Gastroesophageal sphincter (tissue), 4 donors: Measurements from ENCODE around the gene FREY1. TPM values are rescaled to one million over a fixed set of nuclear protein-coding genes. Genes with fewer than 3 reads are reported as not detected.

Experiments
- ATAC-seq: fragments of 150-250 bp; one replicate; pipeline ENCODE4 v1.9.1; 2016; ENCODE audit warnings: mild to moderate bottlenecking, moderate library complexity
- H3K27ac ChIP-seq, 4 donors: fragments of 200-600 bp; sonication (generic) in 3 of 4; 1 replicate in 3 of 4; 2 replicates in 1 of 4; pipeline ENCODE4 v1.5.1; 2016 to 2019
- H3K27me3 ChIP-seq: fragments of 200-600 bp; sonication (generic); one replicate; pipeline ENCODE4 v1.5.1; 2019
- H3K36me3 ChIP-seq, 2 donors: fragments of 200-600 bp; sonication (generic); one replicate each; pipeline ENCODE4 v1.5.1; 2019; ENCODE audit warnings: control low read depth in 1 of 2
- H3K4me1 ChIP-seq, 3 donors: fragments of 200-600 bp; sonication (generic); 1 replicate in 2 of 3; 2 replicates in 1 of 3; pipeline ENCODE4 v1.5.1; 2016 to 2019; ENCODE audit warnings: control low read depth in 2 of 3
- H3K4me3 ChIP-seq, 2 donors: fragments of 200-600 bp; sonication (generic); one replicate each; pipeline ENCODE4 v1.5.1; 2019; ENCODE audit warnings: mild to moderate bottlenecking in 1 of 2, moderate library complexity in 1 of 2
- H3K9me3 ChIP-seq, 3 donors: fragments of 200-600 bp; sonication (generic); one replicate each; pipeline ENCODE4 v1.5.1; 2017 to 2019; ENCODE audit warnings: control low read depth in 2 of 3
- CTCF ChIP-seq, 4 experiments: fragments of 200-600 bp in 2 of 4; fragments of 450-650 bp in 2 of 4; sonication (generic) in 1 of 4; IDR thresholded peaks; one replicate each; pipeline ENCODE4 v1.5.1; 2017 to 2019; ENCODE audit warnings: antibody characterized with exemption in 4 of 4, mild to moderate bottlenecking in 2 of 4, moderate library complexity in 2 of 4
- EP300 ChIP-seq: sonication (generic); formaldehyde crosslinking; IDR thresholded peaks from one replicate; pipeline ENCODE4 v1.6.1; 2017; ENCODE audit warnings: antibody characterized with exemption, mild to moderate bottlenecking
- POLR2A ChIP-seq, 2 donors: fragments of 450-650 bp; IDR thresholded peaks; one replicate each; pipeline ENCODE4 v1.6.1; 2017; ENCODE audit warnings: antibody characterized with exemption in 2 of 2, mild to moderate bottlenecking in 2 of 2, moderate library complexity in 1 of 2
- POLR2AphosphoS5 ChIP-seq: sonication (generic); formaldehyde crosslinking; IDR thresholded peaks from one replicate; pipeline ENCODE4 v1.6.1; 2017; ENCODE audit warnings: antibody characterized with exemption
- WGBS, 2 donors: methylation state at CpG; one replicate each; pipeline ENCODE4 v1.1.5; 2018; ENCODE audit warnings: low coverage in 1 of 2; 5-methylcytosine and 5-hydroxymethylcytosine counted together
- total RNA-seq, 4 donors: library from RNA; depleted of rRNA; stranded (reverse); fragments of >200 nt; gene quantifications; one replicate each; pipeline ENCODE4 v1.1.0, GENCODE V29; 2016

The FREY1 gene
- total RNA-seq, 4 donors from 2014 or later, result 0.54 to 2.3 TPM; not detected in 2

DNA sequence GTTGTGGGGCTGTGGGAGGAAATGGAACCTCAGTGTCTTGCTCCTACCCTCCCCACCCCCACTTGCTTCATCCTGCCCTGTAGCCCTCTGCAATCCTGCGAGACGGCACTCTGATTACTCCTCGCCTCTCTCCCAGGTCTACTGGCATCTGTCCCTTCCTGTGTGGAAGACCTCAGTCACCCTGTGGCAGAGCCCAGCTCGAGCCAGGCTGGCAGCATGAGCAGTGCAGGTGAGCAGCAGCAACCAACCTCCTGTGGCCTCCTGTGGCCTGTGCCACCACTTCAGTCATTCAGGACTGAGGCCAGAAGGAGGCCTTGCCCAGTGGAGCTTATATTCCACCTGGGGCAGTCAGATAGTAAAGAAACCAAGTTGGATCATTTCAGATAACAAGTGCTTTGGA lies 36.4 kb downstream of the FREY1 start:
- Histone ChIP-seq H3K9me3 (no peaks in the 10 kb centered on the region), H3K27ac (no peak overlapping the region), H3K27me3 (no peaks in the 10 kb centered on the region), H3K4me1 (no peaks in the 10 kb centered on the region), H3K36me3 (peaks cover 0 to 100% of the 10 kb centered on the region in 2 donors), H3K4me3 (no peak overlapping the region)
- TF ChIP-seq CTCF (IDR thresholded peaks at IDR 0.05), result no peak
- TF ChIP-seq POLR2A (IDR thresholded peaks at IDR 0.05), result no peak
- TF ChIP-seq POLR2AphosphoS5, result no peak
- no peak for TF ChIP-seq EP300
- 90 to 100% methylated on average over 1 to 4 of the region's 4 CpGs for WGBS, 2 donors
- no peak for ATAC-seq

DNA sequence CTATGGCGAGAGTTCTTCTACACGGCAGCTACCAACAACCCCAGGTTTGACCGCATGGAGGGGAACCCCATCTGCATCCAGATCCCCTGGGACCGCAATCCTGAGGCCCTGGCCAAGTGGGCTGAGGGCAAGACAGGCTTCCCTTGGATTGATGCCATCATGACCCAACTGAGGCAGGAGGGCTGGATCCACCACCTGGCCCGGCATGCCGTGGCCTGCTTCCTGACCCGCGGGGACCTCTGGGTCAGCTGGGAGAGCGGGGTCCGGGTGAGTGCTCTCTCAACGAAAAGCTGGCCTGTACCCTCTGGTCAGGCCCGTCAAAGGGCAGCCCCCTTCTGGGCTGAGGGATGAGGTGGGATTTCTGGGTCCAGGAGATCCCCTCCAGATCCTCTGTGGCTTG lies 37.5 kb downstream of the FREY1 start:
- WGBS, 2 donors, result 100% methylated on average over 1 of the region's 12 CpGs; no CpG with 5 or more reads in 1 of the 2 donors
- ATAC-seq, result no peak
- TF ChIP-seq POLR2A (IDR thresholded peaks at IDR 0.05) (no peak), EP300 (no peak), POLR2AphosphoS5 (no peak), CTCF (IDR thresholded peaks at IDR 0.05) (no peak)
- Histone ChIP-seq H3K27ac (no peak overlapping the region), H3K4me3 (no peak overlapping the region), H3K4me1 (no peaks in the 10 kb centered on the region), H3K9me3 (no peaks in the 10 kb centered on the region), H3K27me3 (no peaks in the 10 kb centered on the region), H3K36me3 (peaks cover 0 to 100% of the 10 kb centered on the region in 2 donors)

DNA sequence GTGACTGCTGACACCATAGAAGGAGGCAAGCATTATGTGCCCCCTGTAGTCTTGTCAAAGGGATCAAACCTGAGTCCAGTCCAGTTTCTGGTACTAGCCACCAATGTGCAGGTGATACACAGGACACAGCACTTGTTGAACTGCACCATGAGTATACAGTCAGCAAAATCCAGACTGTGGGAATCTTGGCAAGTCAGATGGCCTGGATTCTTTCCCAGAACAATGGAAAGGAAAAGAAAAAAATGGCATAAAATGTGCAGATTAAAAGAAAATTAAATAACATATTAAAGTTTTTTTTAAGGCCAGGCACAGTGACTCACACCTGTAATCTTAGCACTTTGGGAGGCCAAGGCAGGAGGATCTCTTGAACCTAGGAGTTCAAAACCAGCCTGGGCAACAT lies 43.0 kb downstream of the FREY1 start:
- Histone ChIP-seq H3K4me3 (no peak overlapping the region), H3K4me1 (peaks cover 7 to 31% (median 12%) of the 10 kb centered on the region in 3 donors), H3K27ac (no peak overlapping the region), H3K27me3 (no peaks in the 10 kb centered on the region), H3K9me3 (no peaks in the 10 kb centered on the region), H3K36me3 (peaks cover 6 to 89% of the 10 kb centered on the region in 2 donors)
- TF ChIP-seq POLR2A (IDR thresholded peaks at IDR 0.05) (no peak), CTCF (IDR thresholded peaks at IDR 0.05) (no peak), EP300 (no peak), POLR2AphosphoS5 (no peak)
- ATAC-seq, result no peak

GRCh38 chr11:45860764-45861510 lies 46.1 kb downstream of the FREY1 start:
- no peak for TF ChIP-seq POLR2A (IDR thresholded peaks at IDR 0.05)
- TF ChIP-seq EP300, result no peak
- no peak for TF ChIP-seq CTCF (IDR thresholded peaks at IDR 0.05)
- TF ChIP-seq POLR2AphosphoS5, result no peak
- H3K4me3 ChIP-seq, result no peak overlapping the region
- peak overlapping the region; percentile 84 to 99 (median 94) for H3K27ac ChIP-seq
- 66 to 70% methylated on average over 2 to 4 of the region's 10 CpGs for WGBS, 2 donors
- no peak for ATAC-seq
- no peaks in the 10 kb centered on the region for H3K9me3 ChIP-seq
- H3K36me3 ChIP-seq, result peaks cover 6 to 79% of the 10 kb centered on the region in 2 donors
- H3K27me3 ChIP-seq, result no peaks in the 10 kb centered on the region
- peaks cover 28 to 63% (median 43%) of the 10 kb centered on the region in 3 donors for H3K4me1 ChIP-seq

GRCh38 chr11:45860348-45860747 lies 46.7 kb downstream of the FREY1 start:
- no peaks in the 10 kb centered on the region for H3K27me3 ChIP-seq
- ATAC-seq, result no peak
- no peak overlapping the region for H3K4me3 ChIP-seq
- 92 to 96% methylated on average over 3 to 4 of the region's 5 CpGs for WGBS, 2 donors
- peaks cover 6 to 75% of the 10 kb centered on the region in 2 donors for H3K36me3 ChIP-seq
- peaks cover 29 to 68% (median 49%) of the 10 kb centered on the region in 3 donors for H3K4me1 ChIP-seq
- H3K27ac ChIP-seq, result peak overlapping the region; percentile 84 to 99 (median 94)
- H3K9me3 ChIP-seq, result no peaks in the 10 kb centered on the region
- TF ChIP-seq POLR2AphosphoS5 (no peak), POLR2A (IDR thresholded peaks at IDR 0.05) (no peak), CTCF (IDR thresholded peaks at IDR 0.05) (no peak), EP300 (no peak)
